HL-60 (cell line): ENCODE results near the gene GNLY.

Experiments
- DNase-seq, 2 experiments: peaks; one replicate each; pipeline ENCODE4 v3.0.0-alpha.2; 2010 to 2020; ENCODE audit warnings: low read depth in 1 of 2, low spot score in 1 of 2
- H3K27ac ChIP-seq: fragments of 250-450 bp; sonication (Bioruptor Pico); replicated peaks from 2 replicates; pipeline ENCODE4 v1.5.1; 2020; ENCODE audit warnings: mild to moderate bottlenecking, moderate library complexity
- H3K27me3 ChIP-seq: fragments of 250-450 bp; sonication (Bioruptor Pico); 2 replicates; pipeline ENCODE4 v1.5.1; 2021; ENCODE audit warnings: mild to moderate bottlenecking, moderate library complexity; ENCODE audit not compliant: insufficient read depth, poor library complexity, severe bottlenecking
- H3K4me3 ChIP-seq: replicated peaks from 2 replicates; pipeline ENCODE4 v1.5.1; 2011; ENCODE audit warnings: mild to moderate bottlenecking, control low read depth, low read length; ENCODE audit not compliant: insufficient read depth
- CTCF ChIP-seq: IDR thresholded peaks from one replicate; pipeline ENCODE4 v1.5.1; 2011; ENCODE audit warnings: low read length, control low read depth, inconsistent platforms; ENCODE audit not compliant: insufficient read depth
- GABPA ChIP-seq: IDR thresholded peaks from 2 replicates; pipeline ENCODE4 v1.6.1; 2012; ENCODE audit warnings: low read depth
- POLR2AphosphoS5 ChIP-seq: IDR thresholded peaks from 2 replicates; pipeline ENCODE4 v1.6.1; 2012; ENCODE audit warnings: low read depth
- REST ChIP-seq: IDR thresholded peaks from 2 replicates; pipeline ENCODE4 v1.6.1; 2012; ENCODE audit warnings: low read depth; ENCODE audit not compliant: insufficient replicate concordance
- SPI1 ChIP-seq: IDR thresholded peaks from 2 replicates; pipeline ENCODE4 v1.6.1; 2012; ENCODE audit warnings: low read depth, mild to moderate bottlenecking, borderline replicate concordance

Gene GNLY

GRCh38 chr2:85675866-85676548 lies 18.2 kb upstream of the GNLY start:
- Histone ChIP-seq H3K4me3 (no peak overlapping the region), H3K27ac (no peak overlapping the region), H3K27me3 (no peaks in the 10 kb centered on the region)
- no peak for DNase-seq
- no peak for TF ChIP-seq CTCF

- Histone ChIP-seq H3K4me3 (no peak overlapping the region), H3K27me3 (no peaks in the 10 kb centered on the region), H3K27ac (no peak overlapping the region; the same call in 1 of the 2 replicates)
- no peak for DNase-seq
- TF ChIP-seq REST (no peak), POLR2AphosphoS5 (no peak), SPI1 (no peak), CTCF (no peak), GABPA (no peak)
These were observed 15.8 kb upstream of the GNLY start for GRCh38 chr2:85678377-85678776.

GRCh38 chr2:85678794-85679672 lies 15.1 kb upstream of the GNLY start:
- H3K4me3 ChIP-seq, result no peak overlapping the region
- H3K27ac ChIP-seq, result peak overlapping the region; percentile 25
- DNase-seq, result peak; percentile 61 to 80
- no peaks in the 10 kb centered on the region for H3K27me3 ChIP-seq
- no peak for TF ChIP-seq GABPA
- no peak for TF ChIP-seq POLR2AphosphoS5
- TF ChIP-seq SPI1, result no peak
- TF ChIP-seq CTCF, result peak; percentile 93

- no peak for DNase-seq
- H3K4me3 ChIP-seq, result no peak overlapping the region
- TF ChIP-seq CTCF (no peak), REST (no peak), SPI1 (no peak), GABPA (no peak), POLR2AphosphoS5 (no peak)
- no peaks in the 10 kb centered on the region for H3K27me3 ChIP-seq
- H3K27ac ChIP-seq, result no peak overlapping the region
These were observed 13.3 kb upstream of the GNLY start for GRCh38 chr2:85680707-85681371.
